A673 (cell line): ENCODE measurements around the gene FAM162A. TPM values are rescaled to one million over a fixed set of nuclear protein-coding genes. Genes with fewer than 3 reads are reported as not detected.

Source experiments
- BruUV-seq: library from RNA; stranded (reverse); fragments of 400-500 nt; replicated peaks from 2 replicates; lab custom pipeline; 2021; lab: Mats Ljungman, UMichigan
- CTCF ChIA-PET: fragments of 300-600 bp; sonication (Branson Sonifier 250); formaldehyde crosslinking; loops from one replicate; lab custom pipeline; 2022; ENCODE audit warnings: antibody characterized with exemption; lab: Charles Lee
- POLR2A ChIA-PET: fragments of 300-600 bp; sonication (Branson Sonifier 250); formaldehyde crosslinking; loops from one replicate; lab custom pipeline; 2022; ENCODE audit warnings: antibody characterized with exemption; ENCODE audit not compliant: low non-redundant PET; lab: Charles Lee
- DNase-seq: peaks from one replicate; pipeline ENCODE4 v3.0.0-alpha.2; 2015; ENCODE audit warnings: low spot score
- H3K27ac ChIP-seq: fragments of 200-600 bp; sonication (generic); 2 replicates; pipeline ENCODE4 v1.5.1; 2016; ENCODE audit warnings: mixed run types, low read depth, mild to moderate bottlenecking, mixed read lengths, antibody characterized with exemption, low read length; ENCODE audit not compliant: poor library complexity, severe bottlenecking
- H3K27me3 ChIP-seq: fragments of 200-600 bp; sonication (generic); replicated peaks from 2 replicates; pipeline ENCODE4 v1.6.1; 2017; ENCODE audit warnings: mixed run types, low read depth, mild to moderate bottlenecking, mixed read lengths, antibody characterized with exemption, low read length; ENCODE audit not compliant: insufficient read depth, poor library complexity
- H3K36me3 ChIP-seq: fragments of 200-600 bp; sonication (generic); 2 replicates; pipeline ENCODE4 v1.6.1; 2016; ENCODE audit warnings: mixed run types, mild to moderate bottlenecking, mixed read lengths, antibody characterized with exemption, low read length; ENCODE audit not compliant: insufficient read depth, poor library complexity, severe bottlenecking
- H3K4me1 ChIP-seq: fragments of 200-600 bp; sonication (generic); 2 replicates; pipeline ENCODE4 v1.6.1; 2017; ENCODE audit warnings: mixed run types, mild to moderate bottlenecking, mixed read lengths, antibody characterized with exemption, low read length; ENCODE audit not compliant: insufficient read depth, poor library complexity, severe bottlenecking
- H3K4me3 ChIP-seq: fragments of 200-600 bp; sonication (generic); 2 replicates; pipeline ENCODE4 v1.5.1; 2016; ENCODE audit warnings: low read depth, mixed run types, mild to moderate bottlenecking, mixed read lengths, low read length; ENCODE audit not compliant: poor library complexity, severe bottlenecking
- H3K9me3 ChIP-seq: fragments of 200-600 bp; sonication (generic); 2 replicates; pipeline ENCODE4 v1.6.1; 2016; ENCODE audit warnings: mixed run types, low read depth, mild to moderate bottlenecking, mixed read lengths, antibody characterized with exemption, low read length; ENCODE audit not compliant: poor library complexity, severe bottlenecking
- CTCF ChIP-seq: fragments of 300-800, 200-600 bp; sonication (generic); conservative IDR thresholded peaks from 2 replicates; pipeline ENCODE4 v1.5.1; 2017; ENCODE audit warnings: low read depth, mild to moderate bottlenecking, antibody characterized with exemption, low read length, moderate library complexity, mixed read lengths
- EZH2 ChIP-seq: fragments of 200-600 bp; sonication (generic); IDR thresholded peaks from 2 replicates; pipeline ENCODE4 v1.6.1; 2017; ENCODE audit warnings: borderline replicate concordance, low read depth, mild to moderate bottlenecking, mixed read lengths, antibody characterized with exemption, low read length; ENCODE audit not compliant: poor library complexity, severe bottlenecking
- intact Hi-C: fragments of 100-400 bp; cut with micrococcal nuclease; formaldehyde crosslinking; loops from one replicate; pipeline ENCODE4 v1.10.0; 2022; ENCODE audit not compliant: unreplicated experiment
- total RNA-seq: library from RNA; stranded (reverse); gene quantifications from 2 replicates; pipeline ENCODE4 v1.2.3, GENCODE V29; 2021

The FAM162A gene
- total RNA-seq, 1 experiment from 2014 or later: 58.1 TPM

DNA sequence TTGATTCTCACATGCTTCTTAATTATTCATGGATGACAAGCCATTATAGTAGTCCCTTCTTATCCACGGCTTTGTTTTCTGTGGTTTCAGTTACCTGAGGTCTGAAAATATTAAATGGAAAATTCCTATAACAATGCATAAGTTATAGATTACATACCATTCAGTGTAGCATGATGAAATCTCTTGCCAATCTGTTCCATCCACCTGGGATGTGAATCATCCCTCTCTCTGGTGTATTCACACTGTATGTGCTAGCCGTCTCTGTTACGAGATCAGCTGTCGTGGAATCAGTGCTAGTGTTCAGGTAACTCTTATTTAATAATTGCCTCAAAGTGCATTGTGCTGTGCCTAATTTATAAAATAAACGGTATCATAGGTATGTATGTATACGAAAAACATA is 26.7 kb downstream of the FAM162A start:
- ChIA-PET POLR2A (no interaction called here), CTCF (no interaction called here)
- H3K9me3 ChIP-seq: no peaks in the 10 kb centered on the region
- H3K4me3 ChIP-seq: no peak overlapping the region
- intact Hi-C loops: loop anchor here (10.0 kb wide), 1 partner anchor 866 kb away; the partner anchor contains the start of gene POLQ
- BruUV-seq: no TSS peak
- H3K27me3 ChIP-seq: no peaks in the 10 kb centered on the region
- TF ChIP-seq CTCF (no peak), EZH2 (no peak)
- H3K4me1 ChIP-seq: peaks cover 8% of the 10 kb centered on the region
- DNase-seq: no peak
- H3K36me3 ChIP-seq: peaks cover 22% of the 10 kb centered on the region
- no peak overlapping the region for H3K27ac ChIP-seq

DNA sequence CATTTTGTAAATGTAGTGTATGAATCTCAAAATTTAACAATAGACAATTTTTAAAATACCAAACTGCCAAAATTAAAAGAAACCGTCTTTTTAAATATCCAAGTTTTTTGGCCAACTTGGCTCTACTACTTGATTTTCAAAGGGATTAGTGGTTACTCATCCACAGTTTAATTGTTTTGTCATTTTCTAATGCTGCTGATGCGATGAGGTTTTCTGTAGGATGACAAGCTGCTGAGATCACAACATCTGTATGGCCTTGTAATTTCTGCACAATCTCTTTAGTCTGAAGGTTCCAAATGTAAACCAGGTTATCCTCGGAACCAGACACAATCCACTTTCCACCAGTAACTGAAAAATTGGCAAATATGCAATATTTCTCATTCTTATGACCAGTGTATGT is 30.4 kb downstream of the FAM162A start:
- ChIA-PET CTCF (no interaction called here), POLR2A (no interaction called here)
- TF ChIP-seq EZH2: no peak
- Histone ChIP-seq H3K4me1 (peaks cover 8% of the 10 kb centered on the region), H3K4me3 (no peak overlapping the region), H3K27me3 (no peaks in the 10 kb centered on the region), H3K27ac (no peak overlapping the region), H3K9me3 (no peaks in the 10 kb centered on the region), H3K36me3 (peaks cover 10% of the 10 kb centered on the region)
- DNase-seq: no peak
- intact Hi-C loops: loop anchor here (10.0 kb wide), 1 partner anchor 870 kb away; the partner anchor contains the start of gene POLQ
- BruUV-seq: no TSS peak

- peaks cover 8% of the 10 kb centered on the region for H3K4me1 ChIP-seq
- CTCF ChIA-PET: interaction anchor here (1.9 kb wide), 1 partner anchor 22 kb away, joined by 6 read pairs; no protein-coding TSS in a partner anchor
- peak; percentile 48 for DNase-seq
- H3K4me3 ChIP-seq: peak overlapping the region; percentile 83
- POLR2A ChIA-PET: interaction anchor here (0.7 kb wide), 1 partner anchor 705 kb away, joined by 6 read pairs; no protein-coding TSS in a partner anchor
- intact Hi-C loops: loop anchor here (10.0 kb wide), 1 partner anchor 870 kb away; the partner anchor contains the start of gene POLQ
- H3K27ac ChIP-seq: peak overlapping the region; percentile 85
- no peaks in the 10 kb centered on the region for H3K27me3 ChIP-seq
- TSS peak; percentile 58 for BruUV-seq
- peaks cover 2% of the 10 kb centered on the region for H3K36me3 ChIP-seq
- no peaks in the 10 kb centered on the region for H3K9me3 ChIP-seq
- no peak for TF ChIP-seq CTCF
- no peak for TF ChIP-seq EZH2
Measured at GRCh38 chr3:122415104-122415744, 31.2 kb downstream of the FAM162A start.
